Measurements from ENCODE around the gene NISCH.

GRCh38 chr3:52489453-52489852 is 34.0 kb downstream of the NISCH start:
- no peak for TF ChIP-seq CTCF (IDR thresholded peaks at IDR 0.05; ENCODE audit: low read length)
- no peak for TF ChIP-seq EZH2 (optimal IDR thresholded peaks at IDR 0.05; ENCODE audit: low read depth, low read length)
- no peak for TF ChIP-seq EZH2phosphoT487 (IDR thresholded peaks at IDR 0.05; ENCODE audit: low read length)

Data from MM.1S (cell line).